IPS DF 6.9 (cell line): ENCODE data around the gene SEMA4B.
"Not testable (repeated sequence)": the region's sequence is repeated elsewhere in the genome, so short reads cannot be mapped to it uniquely, and the experiment has no call there.

Experiments used
- DNase-seq: peaks from one replicate; pipeline ENCODE4 v3.0.0-alpha.2; 2013; ENCODE audit warnings: low read depth, low spot score
- H3K27ac ChIP-seq: one replicate; pipeline ENCODE4 v1.5.1; 2013; ENCODE audit warnings: low read length, control low read depth
- H3K27me3 ChIP-seq: 2 replicates; pipeline ENCODE4 v1.6.1; 2013; ENCODE audit warnings: mild to moderate bottlenecking, low read length; ENCODE audit not compliant: control insufficient read depth, insufficient read depth
- H3K36me3 ChIP-seq: 2 replicates; pipeline ENCODE4 v1.6.1; 2013; ENCODE audit warnings: low read length; ENCODE audit not compliant: control insufficient read depth, insufficient read depth
- H3K4me1 ChIP-seq: 2 replicates; pipeline ENCODE4 v1.6.1; 2013; ENCODE audit warnings: low read length; ENCODE audit not compliant: control insufficient read depth, insufficient read depth
- H3K4me3 ChIP-seq: 2 replicates; pipeline ENCODE4 v1.5.1; 2013; ENCODE audit warnings: mild to moderate bottlenecking, low read length
- H3K9me3 ChIP-seq: 2 replicates; pipeline ENCODE4 v1.6.1; 2013; ENCODE audit warnings: low read length, inconsistent platforms; ENCODE audit not compliant: control insufficient read depth, insufficient read depth
- WGBS: extraction: QIAGEN DNeasy Blood & Tissue Kit; methylation state at CpG from one replicate; pipeline ENCODE4 v1.1.7; 2013; ENCODE audit warnings: mixed read lengths, missing lambda C conversion rate; ENCODE audit not compliant: insufficient read length, insufficient coverage; 5-methylcytosine and 5-hydroxymethylcytosine counted together

Gene SEMA4B

DNA sequence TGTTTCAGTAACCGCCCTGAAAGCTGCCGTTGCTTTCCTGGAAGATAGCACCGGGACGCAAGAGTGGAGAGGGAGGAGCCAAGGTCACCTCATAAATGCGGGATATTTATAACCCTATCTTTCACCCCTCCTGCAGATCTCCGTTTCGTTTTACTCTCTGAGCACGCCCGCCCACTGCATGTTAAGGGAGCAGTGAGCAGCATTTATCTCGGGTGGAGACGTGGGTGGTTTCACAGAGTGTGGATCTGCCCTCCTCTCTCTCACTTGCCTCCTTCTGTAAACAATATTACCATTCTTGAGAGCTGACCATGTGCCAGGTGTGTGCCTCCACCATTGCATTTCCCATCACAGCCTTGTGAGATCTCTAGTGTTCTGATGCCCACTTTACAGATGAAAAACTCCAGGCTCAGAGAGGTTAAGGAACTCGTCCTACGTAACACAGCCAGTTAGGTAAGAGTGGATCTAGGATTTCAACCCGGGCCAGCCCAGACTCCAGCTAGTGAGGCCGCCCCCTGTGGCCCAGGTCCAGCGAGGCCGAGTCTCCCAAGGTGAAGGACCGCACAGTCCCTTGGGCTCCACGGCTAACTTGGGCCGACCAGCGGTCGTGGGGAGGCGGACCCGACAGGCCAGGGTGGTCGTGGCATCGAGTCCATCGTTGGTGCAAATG is 16.9 kb upstream of the SEMA4B start:
- no peak for DNase-seq
- WGBS = no CpG with 5 or more reads among the region's 27 CpGs
- peak overlapping the region; percentile 55; the same call in 1 of the 2 replicates for H3K4me3 ChIP-seq
- H3K27me3 ChIP-seq = no peaks in the 10 kb centered on the region
- no peak overlapping the region for H3K27ac ChIP-seq
- no peaks in the 10 kb centered on the region for H3K36me3 ChIP-seq
- no peaks in the 10 kb centered on the region for H3K4me1 ChIP-seq
- H3K9me3 ChIP-seq = no peaks in the 10 kb centered on the region

DNA sequence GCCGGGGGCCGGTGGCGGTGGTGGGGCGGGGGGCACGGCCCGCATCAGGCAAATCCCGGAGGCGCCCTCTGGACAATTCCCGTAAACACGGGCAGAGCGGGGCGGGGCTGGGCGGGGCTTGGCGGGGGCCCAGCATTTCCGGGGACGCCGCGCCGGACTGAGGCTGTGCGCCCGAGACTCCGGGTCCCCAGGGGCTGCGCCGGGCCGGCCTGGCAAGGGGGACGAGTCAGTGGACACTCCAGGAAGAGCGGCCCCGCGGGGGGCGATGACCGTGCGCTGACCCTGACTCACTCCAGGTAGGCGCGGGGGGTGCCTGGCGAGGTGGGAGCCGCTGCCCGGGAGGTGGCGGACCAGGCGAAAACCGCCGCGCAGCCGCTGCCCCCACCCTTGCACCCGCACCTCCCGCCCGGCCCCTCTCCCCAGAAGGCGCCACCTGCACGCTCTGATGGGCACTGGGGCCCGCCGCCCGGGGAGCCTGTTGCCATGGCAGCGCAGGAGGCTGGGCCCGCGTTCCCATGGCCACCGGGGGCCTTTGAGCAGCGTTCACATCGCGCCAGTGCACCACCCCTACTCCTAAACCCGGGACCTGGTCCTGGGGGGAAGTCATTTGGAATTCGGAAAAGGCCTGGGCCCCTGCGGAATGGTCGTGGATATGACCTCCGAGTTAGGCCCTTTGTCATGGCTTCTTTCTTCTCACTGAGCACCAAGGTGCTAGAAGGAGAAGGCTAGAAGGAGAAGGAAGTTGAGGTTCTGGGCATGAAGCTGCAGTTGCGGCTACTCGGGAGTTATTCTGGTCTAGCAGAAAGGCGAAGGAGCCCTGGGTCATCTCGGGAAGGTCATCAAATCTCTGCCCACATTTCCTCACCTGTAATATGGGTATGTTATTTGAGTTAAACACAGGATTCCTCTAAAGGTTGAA is 16.1 kb upstream of the SEMA4B start:
- WGBS = no CpG with 5 or more reads among the region's 67 CpGs
- Histone ChIP-seq H3K27me3 (no peaks in the 10 kb centered on the region), H3K27ac (no peak overlapping the region), H3K36me3 (no peaks in the 10 kb centered on the region), H3K4me3 (peak overlapping the region; percentile 55; the same call in 1 of the 2 replicates), H3K9me3 (no peaks in the 10 kb centered on the region), H3K4me1 (no peaks in the 10 kb centered on the region)
- DNase-seq = no peak

- no CpG with 5 or more reads among the region's 8 CpGs for WGBS
- Histone ChIP-seq H3K36me3 (no peaks in the 10 kb centered on the region), H3K4me3 (no peak overlapping the region), H3K27ac (no peak overlapping the region), H3K9me3 (no peaks in the 10 kb centered on the region), H3K4me1 (no peaks in the 10 kb centered on the region), H3K27me3 (no peaks in the 10 kb centered on the region)
- DNase-seq = no peak
Observed at GRCh38 chr15:90187257-90187868, 13.8 kb upstream of the SEMA4B start.

- H3K27ac ChIP-seq, H3K4me3 ChIP-seq, H3K9me3 ChIP-seq, DNase-seq, H3K36me3 ChIP-seq, H3K4me1 ChIP-seq, H3K27me3 ChIP-seq: not testable (repeated sequence)
- no CpG with 5 or more reads among the region's 7 CpGs for WGBS
Observed at GRCh38 chr15:90188065-90188464, 13.1 kb upstream of the SEMA4B start.

DNA sequence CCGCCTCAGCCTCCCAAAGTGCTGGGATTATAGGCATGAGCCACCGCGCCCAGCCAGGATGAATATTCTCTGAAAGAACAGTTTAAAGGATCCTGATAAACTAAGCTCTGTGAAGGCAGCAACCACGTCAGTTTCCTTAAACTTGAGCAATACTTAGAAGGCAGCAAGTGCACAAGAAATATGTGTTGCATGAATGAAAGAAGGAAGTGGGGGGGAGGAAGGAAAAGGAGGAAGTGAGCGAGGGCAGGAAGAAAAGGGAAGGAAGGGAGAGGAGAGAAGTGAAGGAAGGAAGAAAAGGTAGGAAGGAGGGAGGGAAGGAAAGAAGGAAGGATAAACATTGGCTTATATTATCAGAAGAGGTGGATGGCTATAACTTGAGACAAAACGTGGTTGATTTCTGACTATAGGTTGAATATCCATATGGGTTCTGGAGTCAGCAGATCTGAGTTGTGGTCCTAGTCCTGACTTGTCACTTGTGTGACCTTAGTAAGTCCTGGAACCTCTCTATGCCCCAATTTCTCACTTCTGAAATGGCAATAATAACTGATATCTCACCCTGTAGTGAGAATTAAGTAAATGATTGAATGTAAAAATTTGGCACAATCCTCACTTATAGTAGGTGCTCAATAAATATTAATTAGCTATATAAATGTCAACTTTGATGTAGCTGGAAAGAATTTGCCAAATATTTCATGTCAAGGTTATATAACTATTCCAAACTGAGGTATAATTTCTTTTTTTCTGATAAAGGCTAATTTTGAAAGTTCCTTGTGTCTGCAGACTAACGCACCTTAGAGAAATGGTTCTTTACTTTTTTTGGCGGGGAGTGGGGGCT is 12.0 kb upstream of the SEMA4B start:
- no peaks in the 10 kb centered on the region for H3K27me3 ChIP-seq
- DNase-seq = no peak
- no peak overlapping the region for H3K4me3 ChIP-seq
- no peaks in the 10 kb centered on the region for H3K4me1 ChIP-seq
- H3K9me3 ChIP-seq = no peaks in the 10 kb centered on the region
- no peak overlapping the region for H3K27ac ChIP-seq
- 100% methylated on average over 1 of the region's 8 CpGs for WGBS
- no peaks in the 10 kb centered on the region for H3K36me3 ChIP-seq

DNA sequence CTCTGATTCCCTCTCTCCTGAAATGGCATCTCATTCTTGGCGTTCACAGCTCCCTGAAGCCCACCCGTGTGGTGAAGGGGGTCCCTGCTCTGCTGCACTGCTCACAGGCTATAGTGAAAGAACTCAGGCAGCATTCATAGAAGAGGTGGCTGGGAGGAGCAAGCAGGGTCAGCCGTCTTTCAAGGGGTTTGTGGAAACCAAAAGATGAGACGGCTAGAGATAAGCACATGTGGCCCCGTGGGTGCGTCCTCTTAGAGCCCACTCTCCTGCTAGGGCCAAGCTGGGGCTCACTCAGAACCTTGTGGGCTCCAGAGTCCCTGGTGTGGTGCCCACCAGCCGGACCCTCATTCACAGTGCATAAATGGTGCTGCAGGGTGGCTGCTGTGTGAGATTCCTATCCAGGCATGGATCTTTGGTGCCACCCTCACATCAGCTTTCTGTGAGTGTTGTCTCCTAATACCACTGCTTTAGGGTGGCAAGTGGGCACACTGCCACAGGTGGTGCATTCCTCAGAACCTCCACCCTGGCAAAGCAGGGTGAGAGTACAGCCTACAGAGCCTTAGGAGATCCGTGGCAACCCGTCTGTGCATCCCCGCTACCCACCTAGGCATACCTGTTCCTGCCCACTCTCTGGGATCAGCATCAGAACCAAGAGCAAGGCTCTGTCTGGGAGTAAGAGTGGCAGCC is 11.2 kb upstream of the SEMA4B start:
- Histone ChIP-seq H3K9me3 (no peaks in the 10 kb centered on the region), H3K4me1 (no peaks in the 10 kb centered on the region), H3K27ac (no peak overlapping the region), H3K4me3 (no peak overlapping the region), H3K36me3 (no peaks in the 10 kb centered on the region), H3K27me3 (no peaks in the 10 kb centered on the region)
- no peak for DNase-seq
- WGBS = no CpG with 5 or more reads among the region's 10 CpGs

- H3K4me1 ChIP-seq = no peaks in the 10 kb centered on the region
- no peaks in the 10 kb centered on the region for H3K27me3 ChIP-seq
- no peak for DNase-seq
- H3K27ac ChIP-seq = no peak overlapping the region
- H3K9me3 ChIP-seq = no peaks in the 10 kb centered on the region
- WGBS = no CpG with 5 or more reads among the region's 10 CpGs
- H3K4me3 ChIP-seq = no peak overlapping the region
- H3K36me3 ChIP-seq = no peaks in the 10 kb centered on the region
Observed at GRCh38 chr15:90190606-90191343, 10.4 kb upstream of the SEMA4B start.

DNA sequence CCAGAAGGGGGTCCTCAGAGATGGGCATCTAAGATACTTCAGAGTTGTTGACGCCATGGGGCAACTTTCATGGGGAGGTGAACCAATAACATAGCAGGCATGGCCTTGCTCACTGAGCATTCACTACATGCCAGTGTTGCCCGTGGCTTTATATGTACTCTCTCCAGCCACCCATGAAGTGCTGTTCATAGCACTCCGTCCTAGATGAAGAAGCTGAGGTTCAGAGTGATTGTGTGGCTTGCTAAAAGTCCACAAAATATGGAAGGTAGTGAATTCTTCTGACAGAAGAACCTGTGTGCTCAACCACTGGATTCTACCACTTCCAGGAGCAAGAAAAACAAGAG is 9.8 kb upstream of the SEMA4B start:
- no peak overlapping the region for H3K27ac ChIP-seq
- no peaks in the 10 kb centered on the region for H3K27me3 ChIP-seq
- no peak for DNase-seq
- no peaks in the 10 kb centered on the region for H3K36me3 ChIP-seq
- whole genome bisulfite sequencing = no CpG with 5 or more reads among the region's 3 CpGs
- H3K4me1 ChIP-seq = no peaks in the 10 kb centered on the region
- no peak overlapping the region for H3K4me3 ChIP-seq
- H3K9me3 ChIP-seq = no peaks in the 10 kb centered on the region

DNA sequence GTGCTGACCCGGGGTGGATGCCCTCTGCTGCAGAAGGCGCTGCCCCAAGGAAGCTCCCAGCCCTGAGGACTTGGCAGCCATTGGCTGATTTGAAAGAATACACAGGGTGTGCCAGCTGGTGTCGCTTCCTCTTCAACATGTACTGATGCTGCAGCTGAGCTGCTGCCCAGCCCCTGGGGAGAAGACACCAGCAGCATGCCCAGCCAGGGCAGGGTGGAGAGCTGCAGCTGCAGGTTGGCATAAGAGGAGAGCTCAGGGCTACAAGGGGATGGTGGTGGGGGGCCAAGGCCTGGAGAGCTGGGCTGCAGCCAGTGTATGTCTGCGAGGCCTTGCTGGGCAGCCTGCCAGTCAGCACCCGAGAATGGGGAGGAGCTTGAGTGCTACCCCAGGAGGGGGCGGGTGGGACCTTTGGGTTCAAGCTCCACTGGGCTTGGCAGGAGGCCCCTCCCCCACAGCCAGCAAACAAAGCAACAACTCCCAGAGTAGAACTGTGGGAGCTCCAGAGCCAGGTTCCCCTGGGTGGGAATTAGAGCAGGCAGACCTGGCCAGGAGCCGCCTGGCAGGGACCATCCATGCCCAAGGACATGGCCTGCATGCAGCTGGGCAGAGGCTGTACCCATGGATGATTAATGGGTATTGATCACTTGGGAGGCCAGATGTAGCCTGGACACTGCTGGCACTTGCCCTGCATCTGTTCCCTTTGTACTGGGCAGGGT is 9.2 kb upstream of the SEMA4B start:
- Histone ChIP-seq H3K9me3 (no peaks in the 10 kb centered on the region), H3K27ac (no peak overlapping the region), H3K4me3 (no peak overlapping the region), H3K36me3 (no peaks in the 10 kb centered on the region), H3K4me1 (no peaks in the 10 kb centered on the region), H3K27me3 (no peaks in the 10 kb centered on the region)
- WGBS = no CpG with 5 or more reads among the region's 7 CpGs
- no peak for DNase-seq
